AG10803 (cell line): ENCODE results near the gene THAP12.
A peak's percentile ranks its signal among the peaks of the same experiment; 100 is the strongest.

Experiments used
- DNase-seq: peaks from one replicate; pipeline ENCODE4 v3.0.0; 2010; ENCODE audit warnings: low read depth
- H3K4me3 ChIP-seq: 2 replicates; pipeline ENCODE4 v1.5.1; 2011; ENCODE audit warnings: mild to moderate bottlenecking, low read length, control low read depth
- TF ChIP-seq, protein P1 (sequence below): conservative IDR thresholded peaks from 2 replicates; pipeline ENCODE4 v1.5.1; 2011; ENCODE audit warnings: mild to moderate bottlenecking, low read length, control low read depth, inconsistent platforms

Gene THAP12

GRCh38 chr11:76337469-76337868 is 43.5 kb downstream of the THAP12 start:
- no peak overlapping the region for H3K4me3 ChIP-seq
- DNase-seq: no peak
- TF ChIP-seq, protein P1, sequence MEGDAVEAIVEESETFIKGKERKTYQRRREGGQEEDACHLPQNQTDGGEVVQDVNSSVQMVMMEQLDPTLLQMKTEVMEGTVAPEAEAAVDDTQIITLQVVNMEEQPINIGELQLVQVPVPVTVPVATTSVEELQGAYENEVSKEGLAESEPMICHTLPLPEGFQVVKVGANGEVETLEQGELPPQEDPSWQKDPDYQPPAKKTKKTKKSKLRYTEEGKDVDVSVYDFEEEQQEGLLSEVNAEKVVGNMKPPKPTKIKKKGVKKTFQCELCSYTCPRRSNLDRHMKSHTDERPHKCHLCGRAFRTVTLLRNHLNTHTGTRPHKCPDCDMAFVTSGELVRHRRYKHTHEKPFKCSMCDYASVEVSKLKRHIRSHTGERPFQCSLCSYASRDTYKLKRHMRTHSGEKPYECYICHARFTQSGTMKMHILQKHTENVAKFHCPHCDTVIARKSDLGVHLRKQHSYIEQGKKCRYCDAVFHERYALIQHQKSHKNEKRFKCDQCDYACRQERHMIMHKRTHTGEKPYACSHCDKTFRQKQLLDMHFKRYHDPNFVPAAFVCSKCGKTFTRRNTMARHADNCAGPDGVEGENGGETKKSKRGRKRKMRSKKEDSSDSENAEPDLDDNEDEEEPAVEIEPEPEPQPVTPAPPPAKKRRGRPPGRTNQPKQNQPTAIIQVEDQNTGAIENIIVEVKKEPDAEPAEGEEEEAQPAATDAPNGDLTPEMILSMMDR: no peak

GRCh38 chr11:76336597-76336996 is 44.3 kb downstream of the THAP12 start:
- TF ChIP-seq, protein P1: no peak
- no peak for DNase-seq
- H3K4me3 ChIP-seq: no peak overlapping the region

DNA sequence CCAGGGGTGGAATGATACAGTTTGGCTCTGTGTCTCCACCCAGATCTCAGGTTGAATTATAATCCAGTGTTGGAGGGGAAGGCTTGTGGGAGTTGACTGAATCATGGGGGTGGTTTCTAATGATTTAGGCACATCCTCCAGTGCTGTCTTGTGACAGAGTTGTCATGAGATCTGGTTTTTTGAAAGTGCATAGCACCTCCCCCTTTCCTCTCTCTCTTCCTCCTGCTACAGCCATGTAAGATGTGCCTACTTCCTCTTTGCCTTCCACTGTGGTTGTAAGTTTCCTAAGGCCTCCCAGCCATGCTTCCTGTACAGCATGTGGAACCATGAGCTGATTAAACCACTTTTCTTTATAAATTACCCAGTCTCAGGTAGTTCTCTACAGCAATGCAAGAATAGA is 45.1 kb downstream of the THAP12 start:
- no peak for DNase-seq
- TF ChIP-seq, protein P1: no peak
- H3K4me3 ChIP-seq: no peak overlapping the region

- TF ChIP-seq, protein P1: no peak
- DNase-seq: no peak
These were observed 46.0 kb downstream of the THAP12 start for GRCh38 chr11:76334826-76335389.

DNA sequence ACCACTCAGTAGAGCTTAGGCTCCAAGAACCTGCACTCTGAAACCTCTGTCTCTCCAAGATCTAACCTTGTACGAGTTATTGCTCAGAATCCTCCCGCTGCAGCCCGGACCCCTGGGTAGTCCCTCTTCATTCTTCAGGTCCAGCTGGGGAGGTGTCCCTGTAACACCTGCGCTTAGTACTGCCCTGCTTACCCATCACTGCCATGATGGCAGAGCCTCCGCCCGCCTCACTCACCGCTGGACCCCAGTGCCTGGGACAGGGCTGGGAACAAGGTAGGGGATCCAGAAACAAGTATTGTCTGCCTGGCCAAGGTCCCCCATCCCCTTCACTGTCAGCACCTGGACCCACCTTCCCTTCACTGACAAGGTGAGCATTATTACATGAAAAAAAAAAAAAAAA is 50.3 kb downstream of the THAP12 start:
- no peak overlapping the region for H3K4me3 ChIP-seq
- DNase-seq: no peak
- TF ChIP-seq, protein P1: no peak

More at GRCh38 chr11:76334826-76335389, 46.0 kb downstream of the THAP12 start:
- H3K4me3 ChIP-seq: no peak overlapping the region

- no peak for DNase-seq
- TF ChIP-seq, protein P1: no peak
- H3K4me3 ChIP-seq: no peak overlapping the region
These were observed 50.9 kb downstream of the THAP12 start for GRCh38 chr11:76329983-76330382.

GRCh38 chr11:76329084-76329648 is 51.8 kb downstream of the THAP12 start:
- no peak overlapping the region for H3K4me3 ChIP-seq
- TF ChIP-seq, protein P1: no peak
- peak; percentile 48 for DNase-seq
